Measurements from ENCODE around the gene BABAM1. TPM values are rescaled to one million over a fixed set of nuclear protein-coding genes. Genes with fewer than 3 reads are reported as not detected.

Gene BABAM1
- total and polyA plus RNA-seq, 10 of the 15 experiments (the other 5 are each of a cell fraction or from before 2014, with no cell fraction given): 11.9 to 154 (median 103) TPM

- BruUV-seq (replicated peaks): no TSS peak
- ChIA-PET SMC1A (ENCODE audit: uncharacterized antibody, unreplicated experiment) (no interaction called here), RAD21 (ENCODE audit: unreplicated experiment) (no interaction called here), CTCF (no interaction called here), POLR2A (no interaction called here)
- Histone ChIP-seq H3K4me1 (ENCODE audit: control insufficient read depth, insufficient read depth, low read length) (no peaks in the 10 kb centered on the region), H3K9ac (ENCODE audit: control insufficient read depth, insufficient read depth, low read length) (no peak overlapping the region), H3K36me3 (ENCODE audit: control insufficient read depth in 2 of 2, insufficient read depth in 2 of 2, low read length in 1 of 2) (peaks cover 12 to 15% of the 10 kb centered on the region in 2 experiments; a peak in 3 of 4 replicates), H3K79me2 (ENCODE audit: control insufficient read depth, insufficient read depth, low read length) (no peaks in the 10 kb centered on the region), H3K4me3 (no peak overlapping the region), H3K9me3 (replicated peaks; ENCODE audit: control insufficient read depth, insufficient read depth, low read length) (no peaks in the 10 kb centered on the region), H2AFZ (ENCODE audit: control insufficient read depth, low read depth, low read length) (no peak overlapping the region), H3K4me2 (ENCODE audit: control insufficient read depth, insufficient read depth) (no peak overlapping the region), H3K27ac (ENCODE audit: control insufficient read depth, insufficient read depth) (no peak overlapping the region), H3K27me3 (replicated peaks in 1 of 2; ENCODE audit: control insufficient read depth in 2 of 2, insufficient read depth in 2 of 2, low read length in 1 of 2) (no peaks in the 10 kb centered on the region), H4K20me1 (ENCODE audit: control insufficient read depth, insufficient read depth) (no peaks in the 10 kb centered on the region)
- FAIRE-seq: no peak
- WGBS (ENCODE audit: insufficient coverage, insufficient replicate concordance, low lambda C conversion rate, missing lambda C conversion rate): 94% methylated on average over 19 of the region's 19 CpGs
- DNase-seq (ENCODE audit: low read depth, low spot score): no peak
- intact Hi-C loops (cut with micrococcal nuclease; ENCODE audit: unreplicated experiment) (no loop called here), in situ Hi-C loops (cut with MboI) (no loop called here)
- TF ChIP-seq YY1 (IDR thresholded peaks at IDR 0.05; ENCODE audit: low read depth, low read length): no peak
- TF ChIP-seq FOXK2 (IDR thresholded peaks at IDR 0.05): no peak
- TF ChIP-seq CHD4 (IDR thresholded peaks at IDR 0.05): no peak
- TF ChIP-seq SIX5 (IDR thresholded peaks at IDR 0.05; ENCODE audit: low read depth, low read length, severe bottlenecking): no peak
- no peak for TF ChIP-seq MYB (IDR thresholded peaks at IDR 0.05; ENCODE audit: borderline replicate concordance, low read depth, low read length)
- TF ChIP-seq ZNF24 (IDR thresholded peaks at IDR 0.05): no peak
- no peak for TF ChIP-seq EED (IDR thresholded peaks at IDR 0.05; ENCODE audit: low read depth)
- no peak for TF ChIP-seq NR2F1 (conservative IDR thresholded peaks at IDR 0.05)
- no peak for TF ChIP-seq EGR1 (IDR thresholded peaks at IDR 0.05; ENCODE audit: borderline replicate concordance in 1 of 2, low read depth in 2 of 2, low read length in 2 of 2)
- TF ChIP-seq PML (IDR thresholded peaks at IDR 0.05; ENCODE audit: low read length): no peak
- no peak for TF ChIP-seq TARDBP (IDR thresholded peaks at IDR 0.05; ENCODE audit: borderline replicate concordance)
- TF ChIP-seq NFIC (IDR thresholded peaks at IDR 0.05; ENCODE audit: low read depth, low read length): no peak
- TF ChIP-seq HDAC2 (IDR thresholded peaks at IDR 0.05): no peak
- no peak for TF ChIP-seq RELA (IDR thresholded peaks at IDR 0.05; ENCODE audit: borderline replicate concordance, partially characterized antibody)
- ATAC-seq: no peak
Observed at GRCh38 chr19:17275441-17276175, 8.4 kb downstream of the BABAM1 start.

Data from GM12878 (cell line).